Gastroesophageal sphincter (tissue), 4 donors: ENCODE data around the gene ELMO1. TPM values are rescaled to one million over a fixed set of nuclear protein-coding genes. Genes with fewer than 3 reads are reported as not detected.

Experiments used
- ATAC-seq: fragments of 150-250 bp; one replicate; pipeline ENCODE4 v1.9.1; 2016; ENCODE audit warnings: mild to moderate bottlenecking, moderate library complexity
- H3K27ac ChIP-seq, 4 donors: fragments of 200-600 bp; sonication (generic) in 3 of 4; 1 replicate in 3 of 4; 2 replicates in 1 of 4; pipeline ENCODE4 v1.5.1; 2016 to 2019
- H3K27me3 ChIP-seq: fragments of 200-600 bp; sonication (generic); one replicate; pipeline ENCODE4 v1.5.1; 2019
- H3K36me3 ChIP-seq, 2 donors: fragments of 200-600 bp; sonication (generic); one replicate each; pipeline ENCODE4 v1.5.1; 2019; ENCODE audit warnings: control low read depth in 1 of 2
- H3K4me1 ChIP-seq, 3 donors: fragments of 200-600 bp; sonication (generic); 1 replicate in 2 of 3; 2 replicates in 1 of 3; pipeline ENCODE4 v1.5.1; 2016 to 2019; ENCODE audit warnings: control low read depth in 2 of 3
- H3K4me3 ChIP-seq, 2 donors: fragments of 200-600 bp; sonication (generic); one replicate each; pipeline ENCODE4 v1.5.1; 2019; ENCODE audit warnings: mild to moderate bottlenecking in 1 of 2, moderate library complexity in 1 of 2
- H3K9me3 ChIP-seq, 3 donors: fragments of 200-600 bp; sonication (generic); one replicate each; pipeline ENCODE4 v1.5.1; 2017 to 2019; ENCODE audit warnings: control low read depth in 2 of 3
- EP300 ChIP-seq: sonication (generic); formaldehyde crosslinking; IDR thresholded peaks from one replicate; pipeline ENCODE4 v1.6.1; 2017; ENCODE audit warnings: antibody characterized with exemption, mild to moderate bottlenecking
- POLR2A ChIP-seq, 2 donors: fragments of 450-650 bp; IDR thresholded peaks; one replicate each; pipeline ENCODE4 v1.6.1; 2017; ENCODE audit warnings: antibody characterized with exemption in 2 of 2, mild to moderate bottlenecking in 2 of 2, moderate library complexity in 1 of 2
- POLR2AphosphoS5 ChIP-seq: sonication (generic); formaldehyde crosslinking; IDR thresholded peaks from one replicate; pipeline ENCODE4 v1.6.1; 2017; ENCODE audit warnings: antibody characterized with exemption
- WGBS, 2 donors: methylation state at CpG; one replicate each; pipeline ENCODE4 v1.1.5; 2018; ENCODE audit warnings: low coverage in 1 of 2; 5-methylcytosine and 5-hydroxymethylcytosine counted together
- total RNA-seq, 4 donors: library from RNA; depleted of rRNA; stranded (reverse); fragments of >200 nt; gene quantifications; one replicate each; pipeline ENCODE4 v1.1.0, GENCODE V29; 2016
- TF ChIP-seq, protein P1 (sequence below), 4 experiments: fragments of 200-600 bp in 2 of 4; fragments of 450-650 bp in 2 of 4; sonication (generic) in 1 of 4; IDR thresholded peaks; one replicate each; pipeline ENCODE4 v1.5.1; 2017 to 2019; ENCODE audit warnings: antibody characterized with exemption in 4 of 4, mild to moderate bottlenecking in 2 of 4, moderate library complexity in 2 of 4

Gene ELMO1
- total RNA-seq, 4 donors from 2014 or later = 22.1 to 54.0 (median 42.7) TPM

GRCh38 chr7:37047260-37047659 is 401.4 kb downstream of the ELMO1 start:
- ATAC-seq = no peak
- H3K9me3 ChIP-seq = no peaks in the 10 kb centered on the region
- H3K4me1 ChIP-seq = peaks cover 0 to 7% (median 4%) of the 10 kb centered on the region in 3 donors
- no peak overlapping the region for H3K4me3 ChIP-seq
- no peak overlapping the region for H3K27ac ChIP-seq
- H3K36me3 ChIP-seq = no peaks in the 10 kb centered on the region
- TF ChIP-seq POLR2AphosphoS5 = no peak
- TF ChIP-seq, protein P1, sequence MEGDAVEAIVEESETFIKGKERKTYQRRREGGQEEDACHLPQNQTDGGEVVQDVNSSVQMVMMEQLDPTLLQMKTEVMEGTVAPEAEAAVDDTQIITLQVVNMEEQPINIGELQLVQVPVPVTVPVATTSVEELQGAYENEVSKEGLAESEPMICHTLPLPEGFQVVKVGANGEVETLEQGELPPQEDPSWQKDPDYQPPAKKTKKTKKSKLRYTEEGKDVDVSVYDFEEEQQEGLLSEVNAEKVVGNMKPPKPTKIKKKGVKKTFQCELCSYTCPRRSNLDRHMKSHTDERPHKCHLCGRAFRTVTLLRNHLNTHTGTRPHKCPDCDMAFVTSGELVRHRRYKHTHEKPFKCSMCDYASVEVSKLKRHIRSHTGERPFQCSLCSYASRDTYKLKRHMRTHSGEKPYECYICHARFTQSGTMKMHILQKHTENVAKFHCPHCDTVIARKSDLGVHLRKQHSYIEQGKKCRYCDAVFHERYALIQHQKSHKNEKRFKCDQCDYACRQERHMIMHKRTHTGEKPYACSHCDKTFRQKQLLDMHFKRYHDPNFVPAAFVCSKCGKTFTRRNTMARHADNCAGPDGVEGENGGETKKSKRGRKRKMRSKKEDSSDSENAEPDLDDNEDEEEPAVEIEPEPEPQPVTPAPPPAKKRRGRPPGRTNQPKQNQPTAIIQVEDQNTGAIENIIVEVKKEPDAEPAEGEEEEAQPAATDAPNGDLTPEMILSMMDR (IDR thresholded peaks at IDR 0.05) = no peak
- TF ChIP-seq EP300 = no peak
- no peak for TF ChIP-seq POLR2A (IDR thresholded peaks at IDR 0.05)
- WGBS, 2 donors = 80 to 89% methylated on average over 4 to 6 of the region's 6 CpGs
- no peaks in the 10 kb centered on the region for H3K27me3 ChIP-seq

DNA sequence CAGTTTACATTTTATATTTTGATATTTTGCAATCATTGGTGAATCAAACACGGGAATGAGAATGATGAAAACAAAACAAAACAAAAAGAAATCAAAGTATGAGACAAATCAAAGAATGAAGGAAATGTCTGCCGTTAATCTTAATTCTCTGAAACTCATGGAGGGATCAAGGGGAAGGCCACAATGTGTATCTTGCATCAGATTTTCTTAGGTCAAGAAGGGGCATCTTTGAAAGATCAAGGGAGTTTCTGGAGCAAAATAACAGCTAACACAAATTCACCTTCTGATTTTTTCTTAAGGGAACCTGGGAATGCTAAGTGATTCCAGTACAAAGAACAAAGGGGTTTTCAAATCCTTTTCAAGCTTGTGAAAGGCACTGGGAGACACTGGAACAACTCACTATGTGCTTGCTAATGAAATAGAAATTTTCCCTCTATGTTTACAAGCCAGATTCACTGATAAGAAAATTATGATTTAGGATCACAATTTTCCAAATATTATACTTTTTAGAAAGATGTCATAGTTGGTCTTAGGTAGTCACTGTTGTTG is 402.1 kb downstream of the ELMO1 start:
- Histone ChIP-seq H3K9me3 (no peaks in the 10 kb centered on the region), H3K27ac (no peak overlapping the region), H3K4me3 (no peak overlapping the region), H3K4me1 (peaks cover 0 to 7% (median 4%) of the 10 kb centered on the region in 3 donors), H3K27me3 (no peaks in the 10 kb centered on the region), H3K36me3 (no peaks in the 10 kb centered on the region)
- ATAC-seq = no peak
- TF ChIP-seq, protein P1 (IDR thresholded peaks at IDR 0.05) = no peak
- 61 to 85% methylated on average over 2 of the region's 2 CpGs for WGBS, 2 donors

DNA sequence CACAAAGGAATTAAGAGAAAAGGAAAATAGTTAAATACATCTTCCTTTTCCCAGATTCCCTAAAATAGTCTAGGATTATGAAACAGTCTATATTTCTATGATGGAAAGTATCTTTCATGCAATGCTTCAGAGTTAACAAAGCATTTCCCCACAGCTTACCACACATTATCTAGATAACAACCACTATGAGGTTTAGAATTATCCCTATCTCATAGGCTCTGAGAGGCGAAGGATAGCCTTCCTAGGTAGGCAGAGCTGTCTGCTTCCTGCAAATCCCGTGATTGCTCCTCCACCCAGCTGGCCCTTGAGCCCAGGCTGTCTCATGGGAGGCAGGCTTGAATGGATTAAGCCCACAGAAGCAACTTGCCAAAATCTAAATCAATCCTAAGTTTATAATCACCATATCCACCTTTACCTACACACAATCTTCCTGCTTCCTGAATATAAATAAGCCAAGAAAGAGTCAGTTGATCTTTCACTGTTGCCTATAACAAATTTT is 402.9 kb downstream of the ELMO1 start:
- WGBS, 2 donors = 55 to 56% methylated on average over 2 of the region's 2 CpGs
- no peaks in the 10 kb centered on the region for H3K9me3 ChIP-seq
- TF ChIP-seq, protein P1 (IDR thresholded peaks at IDR 0.05) = no peak
- no peak for TF ChIP-seq POLR2A (IDR thresholded peaks at IDR 0.05)
- no peak for TF ChIP-seq POLR2AphosphoS5
- TF ChIP-seq EP300 = no peak
- no peak for ATAC-seq
- H3K4me1 ChIP-seq = peaks cover 0 to 7% (median 4%) of the 10 kb centered on the region in 3 donors
- H3K36me3 ChIP-seq = no peaks in the 10 kb centered on the region
- H3K27ac ChIP-seq = no peak overlapping the region
- H3K4me3 ChIP-seq = no peak overlapping the region
- no peaks in the 10 kb centered on the region for H3K27me3 ChIP-seq

GRCh38 chr7:37041461-37041860 is 407.2 kb downstream of the ELMO1 start:
- H3K4me1 ChIP-seq = peaks cover 0 to 14% (median 4%) of the 10 kb centered on the region in 3 donors
- H3K4me3 ChIP-seq = no peak overlapping the region
- 65 to 86% methylated on average over 6 to 8 of the region's 8 CpGs for WGBS, 2 donors
- H3K9me3 ChIP-seq = peaks cover 0 to 12% (median 0%) of the 10 kb centered on the region in 3 donors
- no peak overlapping the region for H3K27ac ChIP-seq
- no peaks in the 10 kb centered on the region for H3K36me3 ChIP-seq
- TF ChIP-seq POLR2AphosphoS5 (no peak), EP300 (no peak), POLR2A (IDR thresholded peaks at IDR 0.05) (no peak)
- TF ChIP-seq, protein P1 (IDR thresholded peaks at IDR 0.05) = no peak
- ATAC-seq = no peak
- H3K27me3 ChIP-seq = no peaks in the 10 kb centered on the region

DNA sequence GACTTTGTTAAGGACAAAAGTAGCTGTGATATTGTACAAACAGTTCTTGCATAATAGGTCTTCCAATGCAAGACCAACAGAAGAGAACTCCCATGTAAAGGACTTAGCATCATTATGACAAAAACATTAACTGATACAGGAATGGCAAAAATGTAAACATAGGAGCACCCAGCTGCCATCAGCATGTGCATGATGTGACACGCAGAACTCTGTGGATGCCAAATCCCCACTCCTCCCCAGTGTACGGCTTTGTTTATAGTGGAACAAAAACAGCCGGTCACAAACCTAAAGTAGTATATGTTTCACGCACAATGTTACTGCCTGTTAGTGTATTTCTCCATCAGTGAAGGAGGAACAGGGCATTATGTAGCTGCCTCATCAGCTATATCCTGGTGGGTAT is 408.3 kb downstream of the ELMO1 start:
- ATAC-seq = no peak
- Histone ChIP-seq H3K4me3 (no peak overlapping the region), H3K27ac (no peak overlapping the region), H3K27me3 (no peaks in the 10 kb centered on the region), H3K9me3 (peaks cover 0 to 12% (median 0%) of the 10 kb centered on the region in 3 donors), H3K36me3 (no peaks in the 10 kb centered on the region), H3K4me1 (peaks cover 0 to 7% (median 0%) of the 10 kb centered on the region in 3 donors)
- TF ChIP-seq EP300 (no peak), POLR2AphosphoS5 (peak; percentile 71), POLR2A (IDR thresholded peaks at IDR 0.05) (no peak)
- 50 to 60% methylated on average over 1 to 2 of the region's 4 CpGs for WGBS, 2 donors
